GM12878 (cell line): ENCODE measurements around the gene PPP3CA. TPM values are rescaled to one million over a fixed set of nuclear protein-coding genes. Genes with fewer than 3 reads are reported as not detected.
"Not testable (repeated sequence)": the region's sequence is repeated elsewhere in the genome, so short reads cannot be mapped to it uniquely, and the experiment has no call there.

ENCODE experiments used
- ATAC-seq: fragments of 200-7000 bp; cut with Tn5 transposase; 3 replicates; pipeline ENCODE4 v1.9.1; 2020; ENCODE audit warnings: mild to moderate bottlenecking, moderate library complexity
- BruUV-seq: library from RNA; stranded (reverse); fragments of 400-500 nt; replicated peaks from 2 replicates; lab custom pipeline; 2021; lab: Mats Ljungman, UMichigan
- CTCF ChIA-PET: fragments of 300-600 bp; sonication (Branson Sonifier 250); formaldehyde crosslinking; extraction: SDS; loops from one replicate; lab custom pipeline; 2021; ENCODE audit warnings: inconsistent platforms; lab: Yijun Ruan, JAX
- POLR2A ChIA-PET: fragments of 350-600 bp; formaldehyde crosslinking; extraction: SDS; loops from one replicate; lab custom pipeline; 2021; ENCODE audit warnings: inconsistent platforms; lab: Charles Lee
- RAD21 ChIA-PET: fragments of 300-600 bp; sonication (Branson Sonifier 250); formaldehyde crosslinking; loops from one replicate; lab custom pipeline; 2023; ENCODE audit warnings: antibody characterized with exemption; ENCODE audit not compliant: unreplicated experiment; lab: Charles Lee
- SMC1A ChIA-PET: fragments of 300-600 bp; sonication (Branson Sonifier 250); formaldehyde crosslinking; loops from one replicate; lab custom pipeline; 2023; ENCODE audit not compliant: unreplicated experiment, uncharacterized antibody; lab: Charles Lee
- DNase-seq: peaks from one replicate; pipeline ENCODE4 v3.0.0-alpha.2; 2011; ENCODE audit warnings: low read depth, low spot score
- FAIRE-seq: peaks from 3 replicates; lab custom pipeline; 2011; peaks lifted over from hg19 to GRCh38; lab: Jason Lieb, UNC
- H2AFZ ChIP-seq: 2 replicates; pipeline ENCODE4 v1.6.0; 2011; ENCODE audit warnings: low read depth, low read length, control low read depth; ENCODE audit not compliant: control insufficient read depth
- H3K27ac ChIP-seq: 2 replicates; pipeline ENCODE4 v1.5.1; 2011; ENCODE audit warnings: control low read depth; ENCODE audit not compliant: control insufficient read depth, insufficient read depth
- H3K27me3 ChIP-seq, 2 experiments: replicated peaks in 1 of 2; 2 replicates each; pipeline versions ENCODE4 v1.6.0 to v1.6.1; 2011; ENCODE audit warnings: low read length in 1 of 2; ENCODE audit not compliant: control insufficient read depth in 2 of 2, insufficient read depth in 2 of 2
- H3K36me3 ChIP-seq, 2 experiments: 2 replicates each; pipeline ENCODE4 v1.5.1; 2011; ENCODE audit warnings: low read length in 1 of 2; ENCODE audit not compliant: control insufficient read depth in 2 of 2, insufficient read depth in 2 of 2
- H3K4me1 ChIP-seq: 2 replicates; pipeline ENCODE4 v1.6.1; 2011; ENCODE audit warnings: mild to moderate bottlenecking, low read length, moderate library complexity, mixed read lengths; ENCODE audit not compliant: control insufficient read depth, insufficient read depth
- H3K4me2 ChIP-seq: 2 replicates; pipeline ENCODE4 v1.6.0; 2011; ENCODE audit warnings: control low read depth; ENCODE audit not compliant: control insufficient read depth, insufficient read depth
- H3K4me3 ChIP-seq: fragments of 200-600 bp; sonication (generic); 2 replicates; pipeline ENCODE4 v1.5.1; 2016
- H3K79me2 ChIP-seq: 2 replicates; pipeline ENCODE4 v1.6.0; 2011; ENCODE audit warnings: low read length; ENCODE audit not compliant: control insufficient read depth, insufficient read depth
- H3K9ac ChIP-seq: 2 replicates; pipeline ENCODE4 v1.8.0; 2011; ENCODE audit warnings: low read length, control low read depth, mixed read lengths; ENCODE audit not compliant: control insufficient read depth, insufficient read depth
- H3K9me3 ChIP-seq: replicated peaks from 3 replicates; pipeline ENCODE4 v1.5.1; 2011; ENCODE audit warnings: mild to moderate bottlenecking, low read length; ENCODE audit not compliant: control insufficient read depth, insufficient read depth
- H4K20me1 ChIP-seq: 2 replicates; pipeline ENCODE4 v1.6.0; 2011; ENCODE audit not compliant: control insufficient read depth, insufficient read depth
- BCLAF1 ChIP-seq: fragments of 450-650 bp; IDR thresholded peaks from 2 replicates; pipeline ENCODE4 v1.6.1; 2017; ENCODE audit warnings: antibody characterized with exemption, mild to moderate bottlenecking, moderate library complexity
- CEBPZ ChIP-seq: fragments of 150-350 bp; IDR thresholded peaks from 2 replicates; pipeline ENCODE4 v1.6.1; 2016; ENCODE audit warnings: low read depth, low read length
- HDGF ChIP-seq: fragments of 450-650 bp; IDR thresholded peaks from 2 replicates; pipeline ENCODE4 v1.6.1; 2016; ENCODE audit warnings: antibody characterized with exemption
- PAX5 ChIP-seq: IDR thresholded peaks from 2 replicates; pipeline ENCODE4 v1.6.1; 2011; ENCODE audit warnings: low read depth, low read length, borderline replicate concordance
- RFX5 ChIP-seq: IDR thresholded peaks from 2 replicates; pipeline ENCODE4 v1.6.1; 2011; ENCODE audit warnings: low read depth, low read length, improper control_type of control experiment
- WGBS: methylation state at CpG from one replicate; pipeline ENCODE4 v1.1.6; 2016; ENCODE audit warnings: low lambda C conversion rate; ENCODE audit not compliant: insufficient replicate concordance, insufficient coverage; ENCODE audit errors: missing lambda C conversion rate; 5-methylcytosine and 5-hydroxymethylcytosine counted together
- in situ Hi-C: fragments of 300-500 bp; cut with MboI; formaldehyde crosslinking; loops from 9 replicates; pipeline ENCODE4 v1.14.3; 2018; ENCODE audit warnings: mixed read lengths
- intact Hi-C: fragments of 100-400 bp; cut with micrococcal nuclease; formaldehyde crosslinking; loops from one replicate; pipeline ENCODE4 v1.14.2; 2022; ENCODE audit not compliant: unreplicated experiment
- polyA plus RNA-seq, 11 experiments: library from polyadenylated mRNA; depleted of rRNA in 4 of 11; unstranded in 6 of 11; stranded (reverse) in 5 of 11; fragments of >200 nt; fragmentation: Nextera tagmentation in 4 of 11; fragmentation: Illumina TruSeq in 1 of 11; extraction: Ambion mirVana in 4 of 11; extraction: Trizol in 1 of 11; gene quantifications; 1 replicate in 1 of 11; 2 replicates in 10 of 11; pipeline versions ENCODE4 v1.2.1 to v1.2.3, GENCODE V29; 2011 to 2016; ENCODE audit warnings: inconsistent platforms in 2 of 11, missing spikeins in 2 of 11, low read depth in 1 of 11
- total RNA-seq, 4 experiments: library from RNA; depleted of rRNA in 3 of 4; stranded (reverse); fragments of >200 nt in 3 of 4; fragmentation: Illumina TruSeq in 1 of 4; extraction: Trizol in 1 of 4; gene quantifications; 2 replicates each; pipeline versions ENCODE4 v1.2.1 to v1.2.3, GENCODE V29; 2013 to 2021

The PPP3CA gene
- total and polyA plus RNA-seq, 10 of the 15 experiments (the other 5 are each of a cell fraction or from before 2014, with no cell fraction given), result 0.33 to 9.0 (median 1.0) TPM

DNA sequence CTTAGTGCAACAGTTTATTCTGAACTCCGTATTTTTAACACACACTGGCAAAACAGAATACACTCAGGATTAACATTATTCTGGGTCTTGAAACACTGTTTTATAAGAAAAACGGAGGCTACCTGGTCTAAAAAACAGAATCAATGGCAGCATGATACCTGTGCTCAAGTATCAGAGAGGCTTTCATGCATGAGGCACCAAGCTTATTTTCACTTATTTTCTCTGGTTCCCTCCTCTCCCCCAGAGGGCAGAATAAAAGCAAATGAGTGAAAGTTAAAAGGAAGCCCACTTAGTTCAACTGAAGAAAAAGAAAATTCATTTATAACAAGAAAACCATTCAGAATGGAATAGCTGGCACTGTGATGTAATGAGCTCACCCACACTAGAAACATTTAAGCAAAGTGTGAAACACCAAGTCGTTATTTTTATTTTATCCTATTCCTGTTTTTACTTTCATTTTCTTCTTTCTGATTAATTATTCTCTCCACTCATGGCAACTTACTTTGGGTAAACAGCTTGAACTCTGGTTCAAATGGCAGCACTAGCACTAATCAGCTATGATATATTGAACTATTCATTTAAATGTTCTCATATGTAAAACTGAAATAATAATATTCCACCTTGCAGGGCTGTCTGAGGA, 211.8 kb downstream of the PPP3CA start (continued):
- no peak for TF ChIP-seq BCLAF1
- TF ChIP-seq PAX5, result no peak
- no peak for TF ChIP-seq CEBPZ
- no peak for TF ChIP-seq HDGF
- no peak for TF ChIP-seq RFX5

DNA sequence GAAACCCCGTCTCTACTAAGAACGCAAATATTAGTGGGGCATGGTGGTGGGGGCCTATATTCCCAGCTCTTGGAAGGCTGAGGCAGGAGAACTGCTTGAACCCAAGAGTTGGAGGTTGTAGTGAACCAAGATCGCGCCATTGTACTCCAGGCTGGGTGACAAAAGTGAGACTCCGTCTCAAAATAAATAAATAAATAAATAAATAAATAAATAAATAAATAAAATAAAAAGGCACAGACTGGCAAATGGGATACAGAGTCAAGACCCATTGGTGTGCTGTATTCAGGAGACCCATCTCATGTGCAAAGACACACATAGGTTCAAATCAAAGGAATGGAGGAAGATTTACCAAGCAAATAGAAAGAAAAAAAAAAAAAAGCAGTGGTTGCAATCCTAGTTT, 216.3 kb downstream of the PPP3CA start:
- RAD21 ChIA-PET, intact Hi-C loops, H3K27ac ChIP-seq, POLR2A ChIA-PET, BruUV-seq, H2AFZ ChIP-seq, H3K4me2 ChIP-seq, ATAC-seq, FAIRE-seq, H3K9me3 ChIP-seq, in situ Hi-C loops, H3K36me3 ChIP-seq, H3K4me3 ChIP-seq, H4K20me1 ChIP-seq, H3K27me3 ChIP-seq, DNase-seq, H3K4me1 ChIP-seq, H3K9ac ChIP-seq, H3K79me2 ChIP-seq: not testable (repeated sequence)
- WGBS, result 99% methylated on average over 5 of the region's 5 CpGs
- ChIA-PET SMC1A (interaction anchor here (0.9 kb wide), 1 partner anchor 12 kb away, joined by 3 read pairs; no protein-coding TSS in a partner anchor), CTCF (interaction anchor here (1.2 kb wide), 2 partner anchors 26 to 42 kb away, joined by 4 to 6 read pairs; no protein-coding TSS in a partner anchor)

- H3K27me3 ChIP-seq, H3K9ac ChIP-seq, H4K20me1 ChIP-seq, H3K4me2 ChIP-seq, RAD21 ChIA-PET, H3K27ac ChIP-seq, H3K9me3 ChIP-seq, intact Hi-C loops, H3K36me3 ChIP-seq, H3K4me1 ChIP-seq, FAIRE-seq, in situ Hi-C loops, ATAC-seq, H3K4me3 ChIP-seq, H2AFZ ChIP-seq, BruUV-seq, DNase-seq, H3K79me2 ChIP-seq: not testable (repeated sequence)
- SMC1A ChIA-PET, result interaction anchor here (1.1 kb wide), 1 partner anchor 13 kb away, joined by 4 read pairs; no protein-coding TSS in a partner anchor
- WGBS, result 50% methylated on average over 1 of the region's 1 CpG
- CTCF ChIA-PET, result interaction anchor here (0.5 to 0.6 kb wide), 2 partner anchors 10 to 19 kb away, joined by 3 to 5 read pairs; no protein-coding TSS in a partner anchor
- POLR2A ChIA-PET, result interaction anchor here (0.6 kb wide), 1 partner anchor 163 kb away, joined by 3 read pairs; no protein-coding TSS in a partner anchor
Observed at GRCh38 chr4:101128898-101129297, 218.4 kb downstream of the PPP3CA start.
